ENCODE data around the gene TRIM3.

- TF ChIP-seq, protein P1, sequence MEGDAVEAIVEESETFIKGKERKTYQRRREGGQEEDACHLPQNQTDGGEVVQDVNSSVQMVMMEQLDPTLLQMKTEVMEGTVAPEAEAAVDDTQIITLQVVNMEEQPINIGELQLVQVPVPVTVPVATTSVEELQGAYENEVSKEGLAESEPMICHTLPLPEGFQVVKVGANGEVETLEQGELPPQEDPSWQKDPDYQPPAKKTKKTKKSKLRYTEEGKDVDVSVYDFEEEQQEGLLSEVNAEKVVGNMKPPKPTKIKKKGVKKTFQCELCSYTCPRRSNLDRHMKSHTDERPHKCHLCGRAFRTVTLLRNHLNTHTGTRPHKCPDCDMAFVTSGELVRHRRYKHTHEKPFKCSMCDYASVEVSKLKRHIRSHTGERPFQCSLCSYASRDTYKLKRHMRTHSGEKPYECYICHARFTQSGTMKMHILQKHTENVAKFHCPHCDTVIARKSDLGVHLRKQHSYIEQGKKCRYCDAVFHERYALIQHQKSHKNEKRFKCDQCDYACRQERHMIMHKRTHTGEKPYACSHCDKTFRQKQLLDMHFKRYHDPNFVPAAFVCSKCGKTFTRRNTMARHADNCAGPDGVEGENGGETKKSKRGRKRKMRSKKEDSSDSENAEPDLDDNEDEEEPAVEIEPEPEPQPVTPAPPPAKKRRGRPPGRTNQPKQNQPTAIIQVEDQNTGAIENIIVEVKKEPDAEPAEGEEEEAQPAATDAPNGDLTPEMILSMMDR (IDR thresholded peaks at IDR 0.05 in 4 of 5, conservative IDR thresholded peaks at IDR 0.05 in 1 of 5) = no peak
- no peak for TF ChIP-seq POLR2A (IDR thresholded peaks at IDR 0.05)
Measured at GRCh38 chr11:6453152-6453551, 20.6 kb downstream of the TRIM3 start.
